Thyroid gland (tissue), 4 donors: Measurements from ENCODE around the gene ZNF594. TPM values are rescaled to one million over a fixed set of nuclear protein-coding genes. Genes with fewer than 3 reads are reported as not detected.
"Not testable (repeated sequence)": the region's sequence is repeated elsewhere in the genome, so short reads cannot be mapped to it uniquely, and the experiment has no call there.

Experiments
- DNase-seq, 2 donors: peaks; one replicate each; pipeline ENCODE4 v3.0.0-alpha.2; 2019
- H3K27ac ChIP-seq, 3 donors: fragments of 200-600 bp; sonication (generic); 1 replicate in 2 of 3; 2 replicates in 1 of 3; pipeline ENCODE4 v1.5.1; 2016 to 2019; ENCODE audit warnings: mild to moderate bottlenecking in 1 of 3, moderate library complexity in 1 of 3
- H3K27me3 ChIP-seq: fragments of 200-600 bp; sonication (generic); one replicate; pipeline ENCODE4 v1.5.1; 2019
- H3K36me3 ChIP-seq, 2 donors: fragments of 200-600 bp; sonication (generic); one replicate each; pipeline ENCODE4 v1.5.1; 2016 to 2019
- H3K4me1 ChIP-seq, 2 donors: fragments of 200-600 bp; sonication (generic); one replicate each; pipeline ENCODE4 v1.5.1; 2017 to 2019
- H3K4me3 ChIP-seq, 3 donors: fragments of 200-600 bp; sonication (generic); replicated peaks in 1 of 3; 1 replicate in 2 of 3; 2 replicates in 1 of 3; pipeline ENCODE4 v1.5.1; 2016; ENCODE audit warnings: mild to moderate bottlenecking in 1 of 3
- H3K9me3 ChIP-seq: fragments of 200-600 bp; sonication (generic); one replicate; pipeline ENCODE4 v1.5.1; 2017
- CTCF ChIP-seq, 6 experiments: fragments of 200-600 bp in 3 of 6; fragments of 450-650 bp in 3 of 6; sonication (generic) in 3 of 6; IDR thresholded peaks; one replicate each; pipeline ENCODE4 v1.5.1; 2016 to 2019; ENCODE audit warnings: antibody characterized with exemption in 6 of 6, mild to moderate bottlenecking in 2 of 6, inconsistent platforms in 1 of 6, moderate library complexity in 1 of 6
- POLR2A ChIP-seq, 2 donors: fragments of 450-650 bp; IDR thresholded peaks; one replicate each; pipeline ENCODE4 v1.6.1; 2017; ENCODE audit warnings: antibody characterized with exemption in 2 of 2, mild to moderate bottlenecking in 2 of 2, moderate library complexity in 1 of 2
- WGBS, 2 donors: methylation state at CpG; one replicate each; pipeline ENCODE4 v1.1.5; 2017; 5-methylcytosine and 5-hydroxymethylcytosine counted together
- intact Hi-C: fragments of 100-400 bp; cut with DNase I; formaldehyde crosslinking; loops from one replicate; pipeline ENCODE4 v1.15.1; 2023
- total RNA-seq, 4 donors: library from RNA; depleted of rRNA; stranded (reverse); fragments of >200 nt; gene quantifications; one replicate each; pipeline ENCODE4 v1.2.3, GENCODE V29; 2016

The ZNF594 gene
- total RNA-seq, 4 donors from 2014 or later: 12.9 to 29.0 (median 24.2) TPM

GRCh38 chr17:5164436-5164835 is 27.2 kb downstream of the ZNF594 start:
- no peak for TF ChIP-seq CTCF (IDR thresholded peaks at IDR 0.05)
- no peak for TF ChIP-seq POLR2A (IDR thresholded peaks at IDR 0.05)
- Histone ChIP-seq H3K4me3 (no peak overlapping the region), H3K36me3 (no peaks in the 10 kb centered on the region), H3K27me3 (no peaks in the 10 kb centered on the region), H3K4me1 (no peaks in the 10 kb centered on the region), H3K27ac (no peak overlapping the region), H3K9me3 (no peaks in the 10 kb centered on the region)
- no peak for DNase-seq
- intact Hi-C loops: no loop called here
- WGBS, 2 donors: 77 to 78% methylated on average over 6 of the region's 6 CpGs

GRCh38 chr17:5161793-5162192 is 29.9 kb downstream of the ZNF594 start:
- H3K27me3 ChIP-seq, H3K4me1 ChIP-seq, intact Hi-C loops, H3K27ac ChIP-seq, H3K4me3 ChIP-seq, H3K9me3 ChIP-seq, DNase-seq, H3K36me3 ChIP-seq: not testable (repeated sequence)
- WGBS, 2 donors: 87 to 88% methylated on average over 3 of the region's 3 CpGs

GRCh38 chr17:5160702-5161101 is 31.0 kb downstream of the ZNF594 start:
- DNase-seq, H3K36me3 ChIP-seq, H3K4me3 ChIP-seq, H3K9me3 ChIP-seq, H3K27ac ChIP-seq, H3K4me1 ChIP-seq, intact Hi-C loops, H3K27me3 ChIP-seq: not testable (repeated sequence)
- WGBS, 2 donors: 100% methylated on average over 1 of the region's 1 CpG

GRCh38 chr17:5146122-5146521 is 45.5 kb downstream of the ZNF594 start:
- DNase-seq, H3K27ac ChIP-seq, intact Hi-C loops, H3K4me3 ChIP-seq, H3K36me3 ChIP-seq, H3K27me3 ChIP-seq, H3K9me3 ChIP-seq, H3K4me1 ChIP-seq: not testable (repeated sequence)
- 84 to 90% methylated on average over 1 of the region's 1 CpG for WGBS, 2 donors

- 82 to 84% methylated on average over 11 to 13 of the region's 18 CpGs for WGBS, 2 donors
- not testable (repeated sequence) for DNase-seq
These were observed 48.8 kb downstream of the ZNF594 start for GRCh38 chr17:5142877-5143276.

GRCh38 chr17:5139458-5139732 is 52.3 kb downstream of the ZNF594 start:
- Histone ChIP-seq H3K4me3 (no peak overlapping the region), H3K27me3 (no peaks in the 10 kb centered on the region), H3K9me3 (no peaks in the 10 kb centered on the region), H3K36me3 (no peaks in the 10 kb centered on the region), H3K27ac (no peak overlapping the region), H3K4me1 (no peaks in the 10 kb centered on the region)
- WGBS, 2 donors: 92 to 100% methylated on average over 1 to 2 of the region's 5 CpGs
- intact Hi-C loops: no loop called here
- no peak for DNase-seq
- TF ChIP-seq CTCF (IDR thresholded peaks at IDR 0.05) (no peak), POLR2A (IDR thresholded peaks at IDR 0.05) (no peak)

More at GRCh38 chr17:5142877-5143276, 48.8 kb downstream of the ZNF594 start:
- H3K36me3 ChIP-seq, H3K4me1 ChIP-seq, H3K27ac ChIP-seq, H3K27me3 ChIP-seq, intact Hi-C loops, H3K9me3 ChIP-seq, H3K4me3 ChIP-seq: not testable (repeated sequence)

GRCh38 chr17:5138616-5139457 is 52.8 kb downstream of the ZNF594 start:
- H3K27me3 ChIP-seq: no peaks in the 10 kb centered on the region
- H3K9me3 ChIP-seq: no peaks in the 10 kb centered on the region
- intact Hi-C loops: no loop called here

GRCh38 chr17:5138198-5138544 is 53.5 kb downstream of the ZNF594 start:
- H3K4me1 ChIP-seq, H3K27ac ChIP-seq, DNase-seq, intact Hi-C loops, H3K4me3 ChIP-seq, H3K27me3 ChIP-seq, H3K36me3 ChIP-seq, H3K9me3 ChIP-seq: not testable (repeated sequence)
- 87 to 93% methylated on average over 6 to 9 of the region's 9 CpGs for WGBS, 2 donors

More at GRCh38 chr17:5138616-5139457, 52.8 kb downstream of the ZNF594 start:
- 90 to 91% methylated on average over 16 to 23 of the region's 24 CpGs for WGBS, 2 donors
- no peak overlapping the region for H3K27ac ChIP-seq
- H3K4me3 ChIP-seq: no peak overlapping the region
- H3K36me3 ChIP-seq: no peaks in the 10 kb centered on the region
- H3K4me1 ChIP-seq: no peaks in the 10 kb centered on the region
- no peak for TF ChIP-seq CTCF (IDR thresholded peaks at IDR 0.05)
- TF ChIP-seq POLR2A (IDR thresholded peaks at IDR 0.05): no peak
- no peak for DNase-seq

GRCh38 chr17:5137511-5138197 is 54.0 kb downstream of the ZNF594 start:
- H3K27ac ChIP-seq, H3K4me3 ChIP-seq, H3K9me3 ChIP-seq, H3K27me3 ChIP-seq, H3K36me3 ChIP-seq, intact Hi-C loops, H3K4me1 ChIP-seq, DNase-seq: not testable (repeated sequence)
- 92 to 97% methylated on average over 4 to 13 of the region's 15 CpGs for WGBS, 2 donors
